B cell (primary cell): ENCODE data around the gene UBAC2.

Source experiments
- EZH2 ChIP-seq: IDR thresholded peaks from 2 replicates; pipeline ENCODE4 v1.6.1; 2012; ENCODE audit warnings: borderline replicate concordance, low read depth, mild to moderate bottlenecking, moderate library complexity, low read length; ENCODE audit not compliant: insufficient read depth, poor library complexity, severe bottlenecking
- TF ChIP-seq, protein P1 (sequence below): fragments of 200-600 bp; IDR thresholded peaks from one replicate; pipeline ENCODE4 v1.8.0; 2022; ENCODE audit warnings: antibody characterized with exemption, mild to moderate bottlenecking

DNA sequence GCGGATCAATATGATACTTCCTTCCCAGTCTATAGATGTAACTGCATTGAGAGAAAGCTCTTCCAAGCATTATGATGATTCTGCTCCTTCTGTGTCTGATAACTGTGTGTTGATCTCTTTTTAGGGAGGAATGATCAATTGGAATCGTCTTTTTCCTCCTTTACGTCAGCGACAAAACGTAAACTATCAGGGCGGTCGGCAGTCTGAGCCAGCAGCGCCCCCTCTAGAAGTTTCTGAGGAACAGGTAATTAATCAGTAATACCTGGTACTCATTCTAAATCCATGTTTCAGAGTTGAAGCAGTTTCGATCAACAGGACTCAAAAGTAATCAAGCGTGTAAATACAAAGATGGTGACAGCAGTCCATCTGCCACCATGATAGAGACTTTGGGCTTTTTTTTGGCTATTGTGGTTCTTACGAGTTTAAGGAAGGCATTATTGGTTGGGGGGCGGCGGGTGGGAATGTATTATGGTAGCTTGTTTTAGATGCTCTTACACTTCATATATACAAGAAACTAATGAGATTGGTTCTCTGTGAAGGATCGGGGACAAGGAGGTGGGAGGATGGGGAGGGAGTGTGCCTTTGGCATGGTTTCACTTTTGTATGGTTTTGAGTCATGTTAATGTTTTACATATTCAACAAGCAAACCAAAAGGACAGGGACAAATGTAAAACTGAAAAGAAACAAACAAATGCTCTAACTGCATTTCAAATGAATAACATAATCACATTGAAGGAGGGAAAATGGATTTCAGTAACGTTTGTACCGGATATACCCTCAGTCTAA lies 167.2 kb downstream of the UBAC2 start:
- no peak for TF ChIP-seq EZH2
- TF ChIP-seq, protein P1, sequence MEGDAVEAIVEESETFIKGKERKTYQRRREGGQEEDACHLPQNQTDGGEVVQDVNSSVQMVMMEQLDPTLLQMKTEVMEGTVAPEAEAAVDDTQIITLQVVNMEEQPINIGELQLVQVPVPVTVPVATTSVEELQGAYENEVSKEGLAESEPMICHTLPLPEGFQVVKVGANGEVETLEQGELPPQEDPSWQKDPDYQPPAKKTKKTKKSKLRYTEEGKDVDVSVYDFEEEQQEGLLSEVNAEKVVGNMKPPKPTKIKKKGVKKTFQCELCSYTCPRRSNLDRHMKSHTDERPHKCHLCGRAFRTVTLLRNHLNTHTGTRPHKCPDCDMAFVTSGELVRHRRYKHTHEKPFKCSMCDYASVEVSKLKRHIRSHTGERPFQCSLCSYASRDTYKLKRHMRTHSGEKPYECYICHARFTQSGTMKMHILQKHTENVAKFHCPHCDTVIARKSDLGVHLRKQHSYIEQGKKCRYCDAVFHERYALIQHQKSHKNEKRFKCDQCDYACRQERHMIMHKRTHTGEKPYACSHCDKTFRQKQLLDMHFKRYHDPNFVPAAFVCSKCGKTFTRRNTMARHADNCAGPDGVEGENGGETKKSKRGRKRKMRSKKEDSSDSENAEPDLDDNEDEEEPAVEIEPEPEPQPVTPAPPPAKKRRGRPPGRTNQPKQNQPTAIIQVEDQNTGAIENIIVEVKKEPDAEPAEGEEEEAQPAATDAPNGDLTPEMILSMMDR: no peak
